GM19035 (cell line): ENCODE results near the gene ASPM.
"Not testable (repeated sequence)": the region's sequence is repeated elsewhere in the genome, so short reads cannot be mapped to it uniquely, and the experiment has no call there.

Experiments used
- ATAC-seq: cut with Tn5 transposase; IDR thresholded peaks from one replicate; pipeline ENCODE4 v1.9.1; 2021; ENCODE audit not compliant: unreplicated experiment

Gene ASPM

DNA sequence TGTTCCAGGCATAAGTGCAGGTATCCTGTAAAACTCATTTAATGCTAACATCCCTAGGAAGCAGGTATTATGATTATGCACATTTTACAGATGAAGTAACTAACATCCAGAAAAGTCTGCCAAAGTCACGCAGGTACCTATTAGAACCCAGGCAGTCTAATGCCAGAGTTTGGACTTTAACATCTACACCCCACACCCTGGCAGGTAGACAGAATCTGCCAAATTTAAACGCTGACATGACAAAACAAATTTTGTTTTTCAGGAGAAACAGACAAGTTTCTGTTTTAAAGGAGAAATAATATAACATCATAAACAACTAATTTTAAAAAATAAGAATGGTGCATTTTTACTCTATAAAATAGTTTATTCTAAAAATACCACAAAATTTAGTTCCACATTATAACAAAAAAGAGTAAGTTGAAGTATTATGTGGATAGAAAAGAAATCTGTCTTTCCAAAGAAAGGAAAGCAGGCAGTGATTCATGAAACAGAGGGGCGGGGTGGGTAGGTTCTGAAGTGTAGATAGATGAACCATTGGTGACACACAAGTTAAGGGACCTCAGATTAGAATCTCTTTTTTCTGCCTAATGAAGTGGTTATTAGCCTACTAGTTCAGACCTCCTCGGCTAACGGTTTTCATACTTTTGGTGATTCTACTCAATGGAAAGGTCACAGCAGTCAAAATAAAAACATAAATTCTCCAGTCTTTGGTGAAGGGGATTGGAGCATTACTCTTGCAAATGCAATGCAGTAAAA, 1.7 kb downstream of the ASPM start:
- no peak for ATAC-seq

DNA sequence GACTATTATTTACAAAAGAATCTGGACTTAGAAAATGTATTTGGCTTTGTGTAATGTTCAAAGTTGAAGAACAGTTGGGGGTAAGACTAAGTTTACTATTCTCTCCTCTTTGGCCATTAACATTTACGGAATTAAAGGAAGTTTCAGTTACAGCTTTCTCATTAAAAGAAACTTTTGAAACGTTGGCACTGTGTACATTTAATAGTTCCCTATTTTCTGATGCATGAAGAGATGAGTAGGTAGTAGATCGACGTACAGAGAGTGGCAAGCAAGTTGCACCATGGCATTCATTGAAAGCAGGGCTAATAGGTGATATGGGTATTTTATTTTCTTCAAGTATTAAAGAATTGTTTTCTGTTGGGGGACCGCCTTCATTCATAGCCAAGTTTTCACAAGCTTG, 3.2 kb downstream of the ASPM start:
- ATAC-seq = no peak

DNA sequence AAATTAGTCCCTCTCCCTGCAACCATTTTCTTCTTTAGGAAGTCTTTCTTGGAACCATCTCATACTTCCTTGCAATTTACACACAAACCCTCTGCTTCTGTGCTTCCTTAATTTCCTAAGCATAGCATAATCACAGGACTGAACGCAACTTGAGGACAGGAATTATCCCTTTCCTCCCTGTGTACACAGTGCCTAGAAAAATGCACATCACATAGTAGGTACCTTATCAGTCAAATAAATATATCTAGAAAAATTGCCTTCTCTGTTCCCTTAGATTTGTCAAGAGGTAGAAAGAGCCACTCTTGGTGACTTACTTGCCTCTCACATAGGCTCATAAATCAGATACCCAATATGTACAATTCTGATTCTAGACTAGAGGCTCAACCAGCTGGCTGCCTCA, 4.9 kb downstream of the ASPM start:
- no peak for ATAC-seq

DNA sequence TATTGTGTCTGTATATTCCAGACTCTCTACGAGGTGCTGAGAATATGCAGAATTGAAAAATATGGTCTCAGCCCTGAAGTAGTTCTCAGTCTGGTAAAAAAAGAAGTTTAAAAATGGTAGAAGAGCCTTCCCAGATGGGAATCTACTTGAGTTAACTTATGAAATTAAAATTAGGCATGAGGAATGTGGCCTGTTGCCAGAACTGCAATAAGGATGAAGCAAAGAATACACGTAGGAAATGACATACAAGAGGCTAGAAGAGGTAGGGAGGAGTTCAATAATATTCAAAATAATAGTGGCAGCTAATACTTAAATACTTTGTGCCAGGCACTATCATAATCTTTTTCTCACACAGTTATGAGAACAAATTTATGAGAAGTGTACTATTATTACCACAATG, 6.3 kb downstream of the ASPM start:
- ATAC-seq = no peak

DNA sequence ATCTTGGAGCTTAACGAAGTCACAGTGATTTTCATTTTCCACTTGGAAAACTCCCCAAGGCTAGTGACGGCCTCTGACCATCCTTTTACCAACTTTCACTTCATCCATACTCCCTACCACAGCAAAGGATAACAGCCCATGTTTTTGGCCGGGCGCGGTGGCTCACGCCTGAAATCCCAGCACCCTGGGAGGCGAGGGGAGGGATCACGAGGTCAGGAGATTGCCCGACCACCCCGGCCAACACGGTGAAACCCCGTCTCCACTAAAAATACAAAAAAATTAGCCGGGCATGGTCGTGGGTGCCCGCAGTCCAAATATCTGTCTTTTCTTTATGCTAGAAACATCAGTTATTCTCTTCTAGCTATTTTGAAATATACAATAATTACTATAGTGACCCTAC, 7.3 kb downstream of the ASPM start:
- no peak for ATAC-seq

DNA sequence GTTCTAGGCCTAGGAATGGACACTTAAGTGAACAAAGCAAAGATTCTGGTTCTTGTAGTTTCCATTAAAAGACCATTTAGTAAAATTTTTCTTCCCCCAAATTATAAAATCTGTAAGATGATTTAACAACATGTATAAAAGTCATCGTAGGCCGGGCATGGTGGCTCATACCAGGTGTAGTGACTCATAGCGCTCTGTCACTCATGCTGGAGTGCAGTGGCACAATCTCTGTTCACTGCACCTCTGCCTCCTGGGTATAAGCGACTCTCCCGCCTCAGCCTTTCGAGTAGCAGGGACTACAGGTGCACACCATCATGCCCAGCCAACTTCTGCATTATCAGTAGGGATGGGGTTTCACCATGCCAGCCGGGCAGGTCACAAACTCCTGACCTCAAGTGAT, 9.1 kb downstream of the ASPM start:
- ATAC-seq = no peak

DNA sequence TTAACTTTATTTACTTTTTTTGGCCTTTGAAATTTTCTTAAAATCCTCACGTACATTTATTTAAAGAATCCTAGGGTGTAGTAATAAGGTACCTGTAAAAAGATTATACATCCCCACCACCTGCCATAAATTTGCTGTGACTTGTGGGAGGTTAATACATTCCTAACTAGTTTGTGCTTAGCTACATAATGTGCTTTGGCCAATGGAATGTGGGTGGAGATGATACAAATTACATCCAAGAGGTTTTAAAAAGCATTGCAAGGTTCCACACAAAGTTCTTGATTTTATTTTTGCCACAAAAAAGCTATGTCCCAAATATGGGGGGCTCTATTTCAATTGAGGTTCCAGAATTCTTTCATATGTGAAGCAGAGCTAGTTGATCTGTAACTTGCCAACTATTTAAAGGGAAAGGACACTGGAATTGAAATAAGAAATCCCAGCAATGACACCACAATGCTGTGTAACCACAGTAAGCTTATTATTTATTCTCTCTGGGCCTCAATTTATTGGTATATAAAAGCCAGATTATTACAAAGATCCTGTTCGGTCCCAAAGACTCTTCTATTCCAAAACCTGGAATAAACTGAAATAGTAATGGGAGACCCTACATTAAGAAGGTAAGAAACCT, 15.7 kb downstream of the ASPM start:
- no peak for ATAC-seq

DNA sequence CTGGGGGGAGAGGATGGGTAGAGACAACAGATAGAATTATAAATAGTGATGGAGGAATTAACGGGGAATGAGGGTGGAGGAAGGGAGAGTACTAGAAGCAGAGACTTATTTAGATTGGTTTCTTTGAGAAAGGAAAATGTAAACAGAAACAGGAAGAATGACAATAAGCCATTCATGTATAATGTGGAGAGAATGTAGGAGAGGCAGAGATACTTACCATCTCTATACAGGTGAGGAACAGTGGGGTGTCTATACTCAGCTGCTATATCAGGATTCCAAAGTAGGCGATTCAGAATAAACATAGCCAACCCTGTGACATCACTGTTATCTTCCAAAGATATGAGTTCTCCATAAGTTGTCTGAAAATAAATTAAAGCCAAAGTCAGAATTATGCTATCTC, 16.8 kb downstream of the ASPM start:
- ATAC-seq = no peak

DNA sequence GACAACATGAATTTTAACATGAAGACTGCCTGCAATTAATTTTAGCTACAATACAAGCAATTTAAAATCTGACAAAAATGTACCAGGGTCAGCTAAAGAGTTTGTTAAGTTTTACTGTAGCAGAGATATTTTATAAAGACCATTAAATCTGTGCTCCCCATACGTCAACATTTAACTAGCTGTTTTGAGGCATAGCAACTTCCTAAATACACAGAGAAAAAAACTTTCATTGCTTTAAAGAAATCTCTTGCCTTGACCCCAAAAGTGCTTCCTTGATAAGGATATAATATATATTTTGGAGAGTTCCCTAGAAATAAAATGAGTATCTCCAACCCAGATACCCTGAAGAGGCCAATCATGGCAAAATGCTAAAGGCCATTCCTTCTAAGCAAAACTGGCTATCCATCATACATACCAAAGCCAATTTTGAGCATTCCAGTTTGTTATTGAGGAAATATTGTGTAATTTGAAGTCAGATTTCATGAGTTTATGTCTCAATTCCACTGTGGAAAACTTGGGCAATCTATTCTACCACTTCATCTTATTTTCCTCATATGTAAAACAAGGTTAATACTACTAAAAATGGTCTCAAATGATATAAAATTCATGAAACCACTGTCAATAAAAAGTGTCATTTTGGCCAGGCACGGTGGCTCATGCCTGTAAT, 19.1 kb downstream of the ASPM start:
- no peak for ATAC-seq

DNA sequence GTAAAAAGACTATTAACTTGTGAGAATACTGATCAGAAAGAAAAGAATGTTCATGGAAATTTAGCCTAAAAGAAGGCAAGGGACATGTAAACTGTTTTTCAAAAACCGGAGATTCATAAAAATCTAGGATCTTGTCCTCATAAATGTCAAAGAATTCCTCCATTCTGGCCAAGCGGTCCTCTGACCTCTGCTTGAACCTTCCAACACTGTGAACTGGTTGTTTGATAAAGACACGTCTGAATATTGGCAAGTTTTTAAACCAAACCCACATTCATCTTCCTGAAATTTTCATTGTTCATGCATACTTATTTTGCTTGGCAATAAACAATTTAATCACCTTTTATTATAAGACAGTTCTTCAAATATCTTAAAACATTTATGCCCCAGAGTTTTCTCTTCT, 19.8 kb downstream of the ASPM start:
- no peak for ATAC-seq

DNA sequence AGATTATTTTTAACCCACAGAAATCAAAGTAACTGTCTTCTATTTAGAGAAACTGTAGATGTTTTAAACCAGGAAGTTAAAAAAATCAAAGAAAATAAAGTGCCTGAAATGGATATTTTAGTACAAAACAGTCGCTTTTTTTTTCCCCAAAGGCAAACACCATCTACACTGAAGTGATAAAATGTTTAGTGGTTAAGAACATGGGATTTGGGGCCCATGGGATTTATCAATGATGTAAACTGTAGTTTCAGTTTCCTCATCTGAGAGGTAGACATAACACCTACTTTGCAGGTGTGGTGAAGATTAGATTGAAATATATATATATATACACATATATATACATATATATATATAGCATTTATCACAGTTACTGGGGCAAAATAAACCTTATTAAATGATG, 22.1 kb downstream of the ASPM start:
- no peak for ATAC-seq

DNA sequence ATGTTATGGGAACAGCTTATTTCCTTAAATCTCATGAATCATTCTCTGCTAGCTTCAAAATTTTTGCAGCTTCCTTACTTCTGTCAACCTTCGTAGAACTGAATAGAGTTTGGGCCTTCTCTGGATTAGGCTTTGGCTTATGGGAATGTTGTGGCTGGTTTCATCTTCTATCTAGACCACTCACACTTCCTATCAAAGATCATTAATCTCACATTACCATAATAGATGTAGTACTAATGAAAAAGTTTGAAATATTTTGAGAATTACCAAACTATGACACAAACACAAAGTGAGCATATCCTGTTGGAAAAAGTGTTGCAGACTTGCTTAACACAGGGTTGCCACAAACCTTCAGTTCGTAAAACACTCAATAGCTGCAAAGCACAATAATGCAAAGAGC, 30.3 kb downstream of the ASPM start:
- no peak for ATAC-seq

DNA sequence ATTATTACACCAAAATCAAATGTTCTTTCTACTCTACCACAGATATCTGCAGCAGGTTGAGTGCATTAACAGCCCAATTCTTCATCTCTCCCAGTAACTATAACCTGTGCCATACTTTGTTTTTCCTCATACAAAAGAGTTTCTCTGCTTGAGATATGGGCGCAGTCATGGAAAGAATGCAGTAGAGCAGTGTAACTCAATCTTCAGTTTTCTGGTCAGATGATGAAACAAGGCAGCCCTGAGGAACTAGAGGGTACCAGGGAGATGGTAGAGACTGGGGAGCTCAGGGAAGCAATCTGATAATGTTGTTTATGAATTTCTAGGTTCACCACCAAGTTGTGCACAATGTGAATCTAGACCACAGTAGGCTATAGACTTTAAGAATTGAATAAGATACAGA, 39.6 kb downstream of the ASPM start:
- no peak for ATAC-seq

DNA sequence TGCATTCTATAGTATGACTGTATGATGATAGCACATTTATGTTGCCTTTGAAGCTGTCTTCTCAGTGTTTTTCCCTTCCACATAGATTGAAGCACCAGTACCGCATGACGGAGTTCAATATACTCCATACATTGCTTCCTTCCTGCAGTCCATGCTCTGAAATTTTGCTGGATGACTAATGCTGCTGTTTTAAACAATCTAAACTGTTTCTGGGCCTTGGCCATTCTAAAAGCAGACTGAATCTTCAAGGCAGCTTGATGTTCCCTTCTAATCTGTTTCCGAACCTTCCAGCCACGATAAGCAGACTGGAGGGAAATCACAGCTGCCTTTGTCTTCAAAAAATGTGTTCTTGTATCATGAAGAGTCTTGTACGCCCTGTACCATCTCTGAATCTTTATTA, 43.2 kb downstream of the ASPM start:
- no peak for ATAC-seq

DNA sequence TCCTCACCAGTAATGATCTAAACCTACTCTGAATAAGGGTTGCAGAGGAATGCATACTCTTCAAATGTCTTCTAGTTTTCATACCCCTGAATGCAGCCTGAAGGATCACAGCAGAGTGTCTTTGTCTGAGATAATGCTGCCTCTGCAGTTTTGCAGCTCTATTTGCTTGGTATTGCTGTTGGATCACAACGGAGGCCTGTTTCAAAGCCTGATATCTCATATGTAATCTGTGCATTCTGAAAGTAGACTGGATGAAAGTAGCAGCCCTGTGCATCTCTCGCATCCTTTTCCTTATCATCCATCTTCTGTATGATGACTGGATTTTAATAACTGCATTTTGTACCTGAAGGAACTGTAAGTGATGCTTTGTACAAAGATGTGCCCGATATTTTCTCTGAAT, 44.5 kb downstream of the ASPM start:
- no peak for ATAC-seq

DNA sequence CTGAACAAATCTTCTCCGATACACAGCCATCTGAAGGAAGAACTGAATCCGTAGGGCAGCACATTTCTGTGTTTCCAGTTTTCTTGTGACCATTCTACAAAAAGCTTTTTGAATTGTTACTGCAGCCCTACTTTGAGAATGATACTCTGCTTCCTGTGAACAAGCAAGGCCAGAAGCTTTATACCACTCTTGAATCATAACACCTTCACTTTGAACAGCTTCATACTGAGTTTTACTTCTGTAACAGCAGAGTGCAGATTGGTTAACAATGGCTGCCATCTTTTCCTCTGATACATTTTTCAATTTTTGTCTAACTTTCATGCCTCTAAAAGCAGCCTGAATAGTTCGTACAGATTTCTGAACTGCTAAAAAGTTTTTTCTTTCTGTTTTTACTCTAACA, 45.8 kb downstream of the ASPM start:
- no peak for ATAC-seq

DNA sequence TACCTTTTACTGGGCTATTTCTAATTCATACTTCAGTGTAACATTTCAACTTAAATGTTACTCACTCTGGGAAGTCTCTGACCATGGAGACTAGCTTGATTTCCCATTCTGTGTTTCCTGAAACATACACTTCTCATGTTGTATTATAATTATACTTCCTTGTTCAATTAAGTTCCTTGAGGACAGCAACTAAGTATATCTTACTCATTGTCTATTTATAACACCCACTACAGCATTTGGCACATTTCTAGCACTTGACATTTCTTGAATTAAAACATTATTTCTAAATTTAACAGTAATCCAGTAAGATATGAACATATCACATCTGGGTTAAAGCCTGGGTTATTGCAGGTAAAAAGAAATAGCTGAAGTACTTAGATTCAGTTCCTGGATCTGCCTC, 47.0 kb downstream of the ASPM start:
- ATAC-seq = no peak

DNA sequence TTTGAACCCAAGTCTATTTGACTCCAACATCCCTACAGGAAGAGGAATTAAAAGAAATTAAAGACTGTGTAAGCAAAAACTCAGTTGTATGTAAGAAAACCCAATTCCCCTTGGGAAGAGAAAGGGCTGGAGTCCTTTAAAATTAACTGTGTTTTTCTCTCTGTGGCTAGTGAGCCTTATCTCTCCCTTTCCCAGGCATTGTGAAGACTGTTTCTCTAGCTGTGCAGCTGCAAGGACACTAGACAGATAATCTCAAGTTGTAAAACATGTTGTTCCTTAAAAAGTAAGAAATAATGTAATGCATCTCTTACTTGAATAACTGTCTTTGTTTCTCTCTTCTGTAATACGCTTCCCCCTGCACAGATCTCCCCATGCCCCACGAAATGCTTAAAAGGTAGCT, 49.5 kb downstream of the ASPM start:
- not testable (repeated sequence) for ATAC-seq

DNA sequence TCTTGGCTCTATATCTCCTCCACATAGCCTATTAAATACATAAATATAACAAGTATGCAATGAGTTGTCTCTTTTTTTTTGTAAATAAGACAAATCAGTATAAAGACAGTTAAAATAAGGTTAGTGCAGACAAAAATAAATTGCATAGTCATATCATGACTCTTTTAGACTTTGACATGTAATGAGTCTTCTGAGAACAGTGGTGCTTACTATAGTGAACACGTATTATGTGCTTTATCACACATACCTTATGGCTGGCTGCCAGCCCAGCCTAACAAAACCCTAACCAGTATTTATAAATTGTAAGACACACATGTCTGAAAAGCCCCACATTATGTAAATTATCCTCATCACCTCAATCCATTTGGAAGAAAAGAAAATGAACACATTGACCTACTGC, 50.3 kb downstream of the ASPM start:
- no peak for ATAC-seq

DNA sequence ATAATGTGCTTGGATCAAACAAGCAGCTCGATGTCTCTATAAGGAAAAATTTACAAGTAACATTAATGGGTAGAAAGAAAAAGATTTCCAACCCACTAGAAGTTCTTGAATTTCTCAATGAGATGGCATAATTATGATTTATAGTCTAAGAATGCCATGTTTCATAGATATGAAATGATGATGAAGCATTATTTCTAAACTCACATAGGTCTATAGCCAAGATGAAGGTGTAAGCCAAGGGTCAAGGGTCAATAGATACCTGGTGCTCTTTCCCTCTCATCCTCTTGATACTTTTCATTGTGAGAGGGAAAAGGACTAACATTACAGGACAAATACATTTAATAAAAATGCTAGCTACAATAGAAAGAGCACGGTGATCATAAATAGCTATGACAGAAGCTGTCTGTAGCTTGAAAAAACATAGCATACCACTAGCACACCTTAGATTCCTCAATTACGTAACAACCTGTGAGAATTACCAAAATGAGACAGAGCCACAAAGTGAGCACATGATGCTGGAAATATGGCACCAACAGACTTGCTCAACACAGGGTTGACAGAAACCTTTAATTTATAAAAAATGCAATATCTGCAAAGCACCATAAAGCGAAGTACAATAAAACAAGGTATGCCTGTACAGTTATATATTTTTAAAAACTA, 53.1 kb downstream of the ASPM start:
- no peak for ATAC-seq

DNA sequence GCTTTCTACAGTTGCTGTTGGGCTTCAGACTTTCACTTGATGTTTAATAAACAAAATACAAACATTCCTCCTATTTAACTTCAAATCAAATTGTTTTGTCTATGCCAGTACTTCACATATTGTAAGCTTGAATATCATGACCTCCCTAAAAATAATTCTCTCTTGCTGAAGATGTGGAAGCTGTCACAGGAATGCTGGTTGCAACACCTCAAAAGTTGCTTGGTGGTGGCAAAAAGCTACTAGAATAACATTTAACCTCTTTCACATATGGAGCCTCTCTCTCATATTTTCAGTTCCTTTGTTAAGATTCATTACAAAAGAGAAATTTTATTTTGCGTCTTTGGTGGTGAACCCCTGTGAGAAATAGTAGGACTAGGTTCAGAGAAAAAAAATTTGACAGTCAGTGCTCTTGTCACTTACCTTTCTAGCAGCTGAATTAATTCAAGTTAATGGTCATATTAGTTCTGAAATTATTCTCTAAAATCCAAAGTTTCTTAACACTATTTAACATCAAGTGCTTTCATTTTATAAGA, 53.9 kb downstream of the ASPM start:
- ATAC-seq = no peak

DNA sequence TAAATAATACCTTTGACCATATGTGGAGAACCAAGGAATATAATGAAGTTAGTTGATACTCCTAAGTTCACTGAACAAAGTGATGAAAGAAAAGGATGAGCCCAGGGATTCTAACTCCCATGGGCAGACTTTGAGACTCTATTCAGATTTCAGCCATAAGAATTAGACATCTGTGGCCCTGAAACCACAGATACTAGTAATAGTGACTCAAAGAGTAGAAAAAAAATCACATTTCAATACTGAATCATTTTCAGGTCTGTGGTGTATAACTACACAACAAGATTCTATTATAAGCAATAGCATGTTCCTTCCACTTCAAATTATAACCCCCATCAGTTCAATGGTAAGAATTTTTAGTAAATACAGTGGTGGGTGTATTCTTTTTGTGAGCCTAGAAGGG, 63.0 kb downstream of the ASPM start:
- no peak for ATAC-seq
